Activated naive CD8-positive, alpha-beta T cell (primary cell): ENCODE measurements around the gene ZNF710.
A peak's percentile ranks its signal among the peaks of the same experiment; 100 is the strongest.

Source experiments
- H3K27ac Mint-ChIP-seq: one replicate; pipeline ENCODE4 v1.8.0; 2021; ENCODE audit warnings: mixed read lengths
- H3K27me3 Mint-ChIP-seq: one replicate; pipeline ENCODE4 v1.8.0; 2021; ENCODE audit warnings: mixed read lengths
- H3K36me3 Mint-ChIP-seq: one replicate; pipeline ENCODE4 v1.8.0; 2021; ENCODE audit warnings: mixed read lengths
- H3K4me1 Mint-ChIP-seq: one replicate; pipeline ENCODE4 v1.8.0; 2021; ENCODE audit warnings: low read depth, mixed read lengths
- H3K4me3 Mint-ChIP-seq: one replicate; pipeline ENCODE4 v1.8.0; 2021; ENCODE audit warnings: mild to moderate bottlenecking, mixed read lengths
- H3K9me3 Mint-ChIP-seq: one replicate; pipeline ENCODE4 v1.8.0; 2021; ENCODE audit warnings: low read depth, mixed read lengths

Gene ZNF710

DNA sequence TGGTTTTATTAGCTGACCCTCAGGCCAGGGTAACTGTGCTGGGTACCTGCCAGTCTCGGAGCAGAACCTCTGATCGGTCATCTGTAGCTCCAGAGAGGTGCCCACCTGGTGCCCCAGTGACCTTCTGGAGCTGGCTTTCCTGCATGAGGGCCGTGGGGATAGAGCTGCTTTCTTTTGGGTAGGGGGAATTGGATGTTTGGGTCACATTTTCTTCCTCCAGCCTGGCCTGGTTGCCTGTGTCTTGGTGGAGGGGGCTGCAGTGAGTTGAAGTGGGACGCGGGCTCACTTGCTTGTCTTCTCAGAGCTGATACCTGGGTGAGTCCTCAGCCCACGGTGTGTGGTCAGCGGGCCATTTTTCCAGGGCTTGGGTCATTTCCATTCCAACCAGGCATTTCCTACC, 2.6 kb downstream of the ZNF710 start:
- Mint-ChIP-seq H3K36me3 (no peaks in the 10 kb centered on the region), H3K27ac (peak overlapping the region; percentile 68), H3K4me1 (peaks cover 58% of the 10 kb centered on the region), H3K9me3 (no peaks in the 10 kb centered on the region), H3K4me3 (peak overlapping the region; percentile 55), H3K27me3 (no peaks in the 10 kb centered on the region)

DNA sequence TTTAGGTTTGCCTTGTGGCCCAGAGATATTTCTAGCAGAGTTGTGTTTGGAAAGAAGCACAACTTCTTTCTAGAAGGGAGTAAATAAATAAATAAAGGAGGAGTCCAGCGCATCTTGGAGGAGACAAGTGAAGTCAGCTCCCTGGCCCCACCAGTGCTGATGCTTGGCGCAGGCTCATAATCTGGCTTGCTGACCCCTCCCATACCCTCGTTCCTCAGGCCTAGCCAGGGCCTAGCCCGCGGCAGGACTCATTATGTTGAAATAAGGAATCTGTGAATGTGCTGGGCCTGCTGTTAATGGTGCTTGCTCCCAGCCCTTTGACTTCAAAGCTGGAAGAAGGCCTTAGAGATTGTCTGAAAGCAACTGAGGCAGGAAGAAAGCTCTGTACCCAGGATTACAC, 3.1 kb downstream of the ZNF710 start:
- H3K4me3 Mint-ChIP-seq, result peak overlapping the region; percentile 42

DNA sequence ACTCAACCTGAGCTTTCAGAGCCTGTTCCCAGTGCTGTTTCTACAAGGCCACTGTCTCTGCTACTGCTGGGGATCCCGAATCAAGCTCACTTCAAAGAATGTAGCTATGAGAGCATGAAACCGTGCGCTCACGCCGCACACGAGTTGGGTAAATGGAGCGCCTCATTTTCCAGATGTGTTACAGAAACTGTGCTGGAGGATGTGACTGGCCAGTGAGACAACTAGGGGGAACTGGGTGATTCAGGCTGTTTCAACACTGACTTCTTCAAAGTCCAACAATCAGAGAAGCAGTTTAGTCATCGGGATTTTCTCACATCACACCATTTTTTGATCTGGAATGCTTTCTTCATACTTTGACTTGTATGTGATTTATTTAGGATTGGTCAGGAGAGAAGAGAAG, 3.5 kb downstream of the ZNF710 start:
- peaks cover 58% of the 10 kb centered on the region for H3K4me1 Mint-ChIP-seq
- H3K27ac Mint-ChIP-seq, result peak overlapping the region; percentile 67
- no peaks in the 10 kb centered on the region for H3K27me3 Mint-ChIP-seq
- H3K4me3 Mint-ChIP-seq, result peak overlapping the region; percentile 42
- peaks cover under 1% of the 10 kb centered on the region for H3K36me3 Mint-ChIP-seq
- no peaks in the 10 kb centered on the region for H3K9me3 Mint-ChIP-seq

More for the DNA sequence above, 3.1 kb downstream of the ZNF710 start:
- no peaks in the 10 kb centered on the region for H3K36me3 Mint-ChIP-seq
- H3K4me1 Mint-ChIP-seq, result peaks cover 55% of the 10 kb centered on the region
- H3K9me3 Mint-ChIP-seq, result no peaks in the 10 kb centered on the region
- peak overlapping the region; percentile 67 for H3K27ac Mint-ChIP-seq
- H3K27me3 Mint-ChIP-seq, result no peaks in the 10 kb centered on the region

DNA sequence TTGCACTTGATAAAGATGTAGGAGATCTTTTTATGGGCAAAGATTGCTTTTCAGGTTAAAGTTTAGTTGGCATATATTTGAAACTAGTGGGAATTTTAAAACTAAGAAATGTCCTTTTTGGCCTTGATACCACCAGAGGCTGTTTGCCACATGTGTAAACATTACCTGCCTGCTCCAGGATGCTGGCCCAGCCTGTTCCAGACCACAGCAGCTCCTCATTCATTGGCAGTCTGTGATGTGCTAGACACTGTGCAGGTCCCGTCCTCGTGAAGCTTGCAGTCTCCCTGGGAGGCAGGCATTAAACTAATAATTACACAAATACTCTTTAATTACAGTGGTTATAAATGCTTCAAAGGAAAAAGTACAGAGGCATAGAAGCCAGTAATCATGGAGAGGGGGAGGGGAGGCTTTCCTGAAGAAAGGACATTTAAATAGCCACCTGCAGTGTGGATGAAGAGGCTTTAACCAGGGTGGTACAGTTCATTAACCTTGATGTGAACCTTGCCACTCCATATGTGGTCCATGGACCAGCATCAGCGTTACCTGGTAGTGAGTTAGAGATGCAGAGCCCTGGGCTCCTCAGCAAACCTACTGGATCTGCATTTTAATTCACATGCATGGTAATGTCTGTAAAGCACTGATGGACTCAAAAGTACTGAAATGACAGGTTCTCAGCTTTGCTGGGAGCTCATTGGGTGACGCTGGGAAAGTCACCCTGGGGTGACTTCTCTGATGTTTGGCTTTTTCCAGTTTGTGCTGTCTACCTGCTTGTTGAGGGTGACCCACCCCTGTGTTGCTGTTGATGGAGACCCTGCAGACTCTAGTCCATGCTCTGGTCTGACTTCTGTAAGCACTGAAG, 5.3 kb downstream of the ZNF710 start:
- Mint-ChIP-seq H3K36me3 (peaks cover 4% of the 10 kb centered on the region), H3K9me3 (peaks cover 2% of the 10 kb centered on the region), H3K4me1 (peaks cover 61% of the 10 kb centered on the region), H3K27me3 (no peaks in the 10 kb centered on the region), H3K4me3 (no peak overlapping the region), H3K27ac (no peak overlapping the region)

DNA sequence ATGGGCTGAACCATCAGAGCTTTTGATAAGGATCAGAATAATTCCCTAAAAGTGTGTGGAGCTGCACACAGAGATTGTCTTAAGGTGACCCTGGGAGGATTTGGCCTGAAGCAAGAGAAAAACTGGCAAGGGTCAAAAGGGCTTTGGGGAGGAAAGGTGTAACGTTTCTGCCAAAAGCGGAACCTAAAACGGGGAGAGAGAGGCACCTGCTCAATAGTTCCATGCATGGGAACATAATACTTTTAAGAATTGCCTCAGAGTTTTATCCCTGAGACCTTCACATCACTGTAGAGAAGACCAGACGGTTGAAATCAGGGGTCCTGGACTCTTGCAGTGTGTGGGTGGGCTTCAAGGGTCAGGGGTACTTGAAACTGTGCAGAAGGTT, 5.9 kb downstream of the ZNF710 start:
- peaks cover 61% of the 10 kb centered on the region for H3K4me1 Mint-ChIP-seq
- peaks cover 4% of the 10 kb centered on the region for H3K9me3 Mint-ChIP-seq
- H3K27me3 Mint-ChIP-seq, result no peaks in the 10 kb centered on the region
- H3K36me3 Mint-ChIP-seq, result peaks cover 4% of the 10 kb centered on the region
- H3K27ac Mint-ChIP-seq, result no peak overlapping the region
- H3K4me3 Mint-ChIP-seq, result no peak overlapping the region

DNA sequence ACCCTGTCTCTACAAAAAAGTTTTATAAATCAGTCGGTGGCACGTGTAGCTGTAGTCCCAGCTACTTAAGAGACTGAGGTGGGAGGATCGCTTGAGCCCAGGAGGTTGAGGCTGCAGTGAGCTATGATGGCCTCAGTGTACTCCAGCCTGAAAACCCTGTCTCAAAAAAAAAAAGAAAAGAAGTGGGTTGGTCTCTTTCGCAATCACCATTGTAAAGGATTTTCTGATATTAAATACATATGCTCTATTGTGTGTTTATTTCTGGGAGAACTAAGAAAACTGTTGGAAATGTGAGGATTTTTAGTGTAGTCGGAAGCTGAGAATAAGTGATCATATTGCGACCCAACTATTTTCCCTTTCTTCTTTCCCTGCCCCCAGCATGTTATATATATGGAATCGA, 7.5 kb downstream of the ZNF710 start:
- Mint-ChIP-seq H3K27me3 (no peaks in the 10 kb centered on the region), H3K4me3 (no peak overlapping the region), H3K27ac (no peak overlapping the region), H3K36me3 (peaks cover 4% of the 10 kb centered on the region), H3K4me1 (peaks cover 63% of the 10 kb centered on the region), H3K9me3 (peaks cover 4% of the 10 kb centered on the region)

DNA sequence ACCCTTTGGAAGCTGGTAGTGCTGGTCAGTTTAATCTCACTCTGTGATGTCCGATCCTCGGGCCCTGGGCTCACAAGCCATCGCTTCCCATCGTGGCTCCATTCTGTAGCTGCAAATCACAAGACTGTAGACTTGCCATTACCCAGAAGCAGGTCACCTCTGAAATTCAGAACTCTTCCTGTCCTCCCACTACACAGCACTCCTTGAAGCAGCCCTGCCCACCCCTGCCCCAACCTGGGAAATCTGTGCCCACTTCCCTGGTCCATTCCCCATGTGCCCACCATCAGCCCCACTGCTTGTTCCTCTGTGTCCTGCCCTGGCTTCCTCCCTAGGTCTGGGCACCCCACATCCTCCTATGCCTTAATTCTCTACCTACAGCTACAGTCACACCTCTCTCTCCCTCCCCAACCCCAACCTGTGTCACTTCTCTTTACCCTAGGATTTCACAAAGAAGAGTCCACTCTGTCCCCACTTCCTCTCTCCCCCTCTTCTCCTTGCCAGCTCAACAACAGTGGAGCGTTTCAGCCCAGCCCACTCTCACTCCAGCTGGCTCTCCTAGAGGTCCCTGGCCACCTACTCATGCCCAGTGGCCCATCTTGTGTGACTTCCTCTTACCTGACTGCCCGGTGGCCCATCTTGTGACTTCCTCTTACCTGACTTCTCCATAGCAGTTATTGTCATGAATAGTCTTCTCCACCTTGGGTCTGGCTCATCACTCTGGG, 8.3 kb downstream of the ZNF710 start:
- no peak overlapping the region for H3K27ac Mint-ChIP-seq
- H3K9me3 Mint-ChIP-seq, result peaks cover 4% of the 10 kb centered on the region
- H3K4me1 Mint-ChIP-seq, result peaks cover 62% of the 10 kb centered on the region
- no peak overlapping the region for H3K4me3 Mint-ChIP-seq
- H3K36me3 Mint-ChIP-seq, result peaks cover 4% of the 10 kb centered on the region
- H3K27me3 Mint-ChIP-seq, result no peaks in the 10 kb centered on the region

DNA sequence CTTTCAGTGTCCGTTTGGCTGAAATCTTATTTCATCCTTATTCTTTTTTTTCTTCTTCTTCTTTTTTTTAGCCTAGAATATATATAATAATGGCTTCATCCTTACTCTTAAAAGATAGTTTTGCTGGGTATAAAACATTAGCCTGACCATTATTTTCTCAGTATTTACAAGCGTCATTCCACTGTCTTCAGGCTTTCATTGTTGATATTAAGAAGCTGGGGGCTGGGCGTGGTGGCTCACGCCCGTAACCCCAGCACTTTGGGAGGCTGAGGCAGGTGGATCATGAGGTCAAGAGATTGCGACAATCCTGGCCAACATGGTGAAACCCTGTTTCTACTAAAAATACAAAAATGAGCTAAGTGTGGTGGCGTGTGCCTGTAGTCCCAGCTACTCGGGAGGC, 10.6 kb downstream of the ZNF710 start:
- peaks cover 4% of the 10 kb centered on the region for H3K36me3 Mint-ChIP-seq
- H3K9me3 Mint-ChIP-seq, result peaks cover 4% of the 10 kb centered on the region
- peaks cover 58% of the 10 kb centered on the region for H3K4me1 Mint-ChIP-seq
- H3K4me3 Mint-ChIP-seq, result no peak overlapping the region
- H3K27ac Mint-ChIP-seq, result no peak overlapping the region
- H3K27me3 Mint-ChIP-seq, result no peaks in the 10 kb centered on the region

DNA sequence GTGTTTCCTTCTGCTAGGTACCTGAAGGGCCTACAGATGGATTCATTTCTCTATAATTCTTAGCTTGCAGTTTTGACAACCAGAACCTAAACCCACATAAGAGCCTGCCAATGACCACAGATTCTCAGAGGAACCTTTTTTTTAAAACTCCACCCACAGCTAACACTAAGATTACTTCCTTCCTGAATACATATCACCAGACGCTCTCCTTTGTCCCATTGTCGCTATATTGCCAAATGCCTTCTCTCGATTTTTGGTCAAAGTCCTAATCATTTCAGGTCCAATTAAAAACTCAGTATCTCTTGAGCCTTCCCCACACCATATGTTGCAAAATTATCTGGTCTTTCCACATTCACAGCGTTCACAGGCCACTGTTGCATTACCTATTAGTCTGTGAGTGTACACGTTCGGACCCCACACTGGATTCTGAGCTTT, 12.4 kb downstream of the ZNF710 start:
- Mint-ChIP-seq H3K4me3 (peak overlapping the region; percentile 77), H3K27ac (peak overlapping the region; percentile 73), H3K9me3 (peaks cover 4% of the 10 kb centered on the region), H3K27me3 (no peaks in the 10 kb centered on the region), H3K36me3 (peaks cover 4% of the 10 kb centered on the region), H3K4me1 (peaks cover 55% of the 10 kb centered on the region)

DNA sequence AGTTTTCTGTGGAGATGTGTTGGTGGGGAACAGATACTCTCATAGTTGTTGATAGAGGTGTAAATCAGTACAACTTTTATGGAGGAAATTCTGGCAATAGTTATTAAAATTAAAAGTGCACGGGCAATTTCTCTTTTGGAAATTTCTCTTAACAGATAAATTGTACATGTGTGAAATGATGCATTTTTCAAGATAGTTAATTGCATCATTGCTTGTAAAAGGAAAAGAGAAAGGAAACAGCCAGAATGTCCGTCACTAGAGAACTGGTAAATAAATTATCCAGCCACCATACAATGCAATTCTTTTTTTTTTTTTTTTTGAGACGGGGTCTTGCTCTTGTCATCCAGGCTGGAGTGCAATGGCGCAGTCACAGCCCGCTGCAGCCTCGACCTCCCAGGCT, 14.2 kb downstream of the ZNF710 start:
- Mint-ChIP-seq H3K36me3 (no peaks in the 10 kb centered on the region), H3K4me3 (no peak overlapping the region), H3K27ac (no peak overlapping the region), H3K9me3 (peaks cover 4% of the 10 kb centered on the region), H3K27me3 (no peaks in the 10 kb centered on the region), H3K4me1 (peaks cover 45% of the 10 kb centered on the region)

DNA sequence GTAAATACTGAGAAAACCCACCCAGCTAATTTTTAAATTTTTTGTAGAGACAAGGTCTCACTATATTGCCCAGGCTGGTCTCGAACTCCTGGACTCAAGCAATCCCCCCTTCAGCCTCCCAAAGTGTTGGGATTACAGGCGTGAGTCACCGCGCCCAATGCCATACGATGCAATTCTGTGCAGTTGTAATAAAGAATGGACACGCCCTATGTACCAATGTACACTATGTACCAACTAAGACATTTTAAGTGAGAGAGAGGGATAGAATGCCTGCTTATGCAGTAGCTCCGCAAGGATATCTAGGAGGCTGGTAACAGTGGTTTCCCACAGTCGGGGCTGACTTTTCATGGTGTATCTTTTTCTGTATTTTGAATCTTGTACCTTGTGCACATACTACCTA, 14.6 kb downstream of the ZNF710 start:
- H3K27me3 Mint-ChIP-seq, result no peaks in the 10 kb centered on the region
- H3K4me3 Mint-ChIP-seq, result no peak overlapping the region
- no peak overlapping the region for H3K27ac Mint-ChIP-seq
- peaks cover 4% of the 10 kb centered on the region for H3K9me3 Mint-ChIP-seq
- H3K36me3 Mint-ChIP-seq, result no peaks in the 10 kb centered on the region
- peaks cover 45% of the 10 kb centered on the region for H3K4me1 Mint-ChIP-seq

DNA sequence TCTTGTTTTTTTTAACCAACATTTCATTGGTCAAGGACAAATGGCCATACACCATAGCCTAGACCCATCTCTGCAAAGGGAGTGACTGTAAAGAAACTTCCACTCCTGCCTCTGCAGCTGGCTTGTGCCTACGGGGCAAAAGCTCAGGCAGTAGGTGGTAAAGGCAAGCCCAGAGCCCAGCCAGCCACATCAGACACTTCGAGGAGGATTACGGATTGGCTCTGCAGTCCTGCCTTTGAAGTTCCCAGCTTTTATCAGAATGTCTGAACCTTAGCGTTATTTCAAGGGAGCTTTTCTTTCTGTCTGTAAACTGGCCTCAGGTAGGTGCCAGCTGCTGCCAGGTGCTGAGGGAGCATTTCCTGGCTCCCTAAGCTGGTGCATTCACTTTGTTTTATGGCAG, 15.6 kb downstream of the ZNF710 start:
- no peaks in the 10 kb centered on the region for H3K27me3 Mint-ChIP-seq
- H3K27ac Mint-ChIP-seq, result no peak overlapping the region
- no peaks in the 10 kb centered on the region for H3K36me3 Mint-ChIP-seq
- peaks cover 44% of the 10 kb centered on the region for H3K4me1 Mint-ChIP-seq
- H3K9me3 Mint-ChIP-seq, result no peaks in the 10 kb centered on the region
- no peak overlapping the region for H3K4me3 Mint-ChIP-seq

DNA sequence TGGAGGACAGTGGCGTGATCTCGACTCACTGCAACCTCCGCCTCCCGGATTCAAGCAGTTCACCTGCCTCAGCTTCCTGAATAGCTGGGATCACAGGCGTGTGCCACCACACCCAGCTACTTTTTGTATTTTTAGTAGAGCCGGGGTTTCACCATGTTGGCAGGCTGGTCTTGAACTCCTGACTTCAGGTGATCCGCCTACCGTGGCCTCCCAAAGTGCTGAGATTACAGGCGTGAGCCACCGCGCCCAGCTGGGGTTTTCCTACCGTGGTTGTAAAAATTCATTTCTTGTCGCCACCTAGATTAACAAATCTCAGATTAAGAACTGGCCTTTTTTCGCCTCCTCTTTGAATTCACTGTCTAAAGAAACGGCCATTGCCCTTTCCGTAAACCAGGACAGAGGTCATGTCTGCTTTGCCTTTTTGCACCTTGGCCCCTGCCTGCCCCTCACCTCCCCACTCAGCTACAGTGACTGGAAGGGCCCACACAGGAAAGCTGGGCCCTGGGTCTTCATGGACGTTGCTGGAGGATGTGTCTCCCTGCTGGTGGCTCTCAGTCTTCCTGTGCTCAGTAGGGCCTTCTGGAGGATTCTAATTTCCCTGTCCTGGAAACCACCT, 17.2 kb downstream of the ZNF710 start:
- Mint-ChIP-seq H3K27ac (no peak overlapping the region), H3K27me3 (no peaks in the 10 kb centered on the region), H3K9me3 (no peaks in the 10 kb centered on the region), H3K4me1 (peaks cover 37% of the 10 kb centered on the region), H3K4me3 (no peak overlapping the region), H3K36me3 (no peaks in the 10 kb centered on the region)

DNA sequence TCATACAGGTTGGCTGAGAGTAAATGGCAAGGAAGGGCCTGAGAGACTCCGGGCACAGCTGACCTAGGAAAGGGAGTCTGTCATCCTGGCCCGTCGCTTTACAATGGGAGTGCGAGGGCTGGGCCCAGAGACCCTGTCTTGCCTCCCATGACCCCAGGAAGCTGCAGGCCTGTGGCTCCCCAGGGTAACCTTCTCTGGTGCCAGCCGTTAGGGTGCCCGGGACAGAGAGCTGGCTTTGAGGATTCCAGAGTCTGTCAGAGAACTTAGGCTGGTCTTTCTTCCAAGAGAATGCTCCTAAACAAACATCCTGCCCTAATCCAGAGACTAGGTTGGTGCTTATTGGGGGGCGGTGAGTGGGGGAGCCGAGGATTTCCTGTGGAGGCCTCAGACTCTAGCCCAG, 18.5 kb downstream of the ZNF710 start:
- Mint-ChIP-seq H3K4me1 (peaks cover 32% of the 10 kb centered on the region), H3K27me3 (no peaks in the 10 kb centered on the region), H3K27ac (no peak overlapping the region), H3K4me3 (no peak overlapping the region), H3K9me3 (no peaks in the 10 kb centered on the region), H3K36me3 (no peaks in the 10 kb centered on the region)

DNA sequence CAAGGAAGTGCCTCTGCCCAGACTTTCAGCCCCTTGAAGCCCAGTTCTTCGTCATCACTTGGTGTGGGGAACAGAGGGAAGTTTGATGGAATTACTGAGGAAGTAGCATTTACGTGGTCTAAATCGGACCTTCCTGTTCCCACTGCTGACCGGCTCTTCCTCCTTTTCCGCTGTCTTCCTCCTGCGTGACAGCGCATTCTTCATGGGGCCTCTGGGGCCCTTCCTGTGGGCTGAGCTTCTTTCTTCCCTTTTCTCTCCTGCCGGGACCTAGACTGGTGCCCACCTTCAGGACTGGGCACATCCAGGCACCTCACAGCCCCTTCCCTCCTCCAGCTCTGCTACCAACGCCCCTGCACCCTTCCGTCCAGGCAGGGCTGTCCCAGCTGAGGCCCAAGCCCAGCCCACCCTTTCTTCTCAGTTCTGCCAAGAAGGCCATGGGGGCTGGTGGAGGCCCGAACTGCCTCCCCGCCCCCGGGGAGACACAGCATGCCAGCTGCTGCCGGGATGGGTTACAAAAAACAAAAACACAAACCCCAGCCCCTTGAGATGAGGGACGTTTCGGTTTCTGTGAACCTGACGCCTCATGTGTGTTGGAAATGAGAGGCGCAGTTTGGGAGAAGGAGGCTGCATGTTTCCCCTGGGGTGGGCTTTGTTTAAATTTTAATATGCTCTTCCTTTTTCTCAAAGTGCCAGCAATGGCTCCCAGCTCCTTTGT, 19.1 kb downstream of the ZNF710 start:
- no peak overlapping the region for H3K27ac Mint-ChIP-seq
- H3K36me3 Mint-ChIP-seq, result no peaks in the 10 kb centered on the region
- no peak overlapping the region for H3K4me3 Mint-ChIP-seq
- H3K4me1 Mint-ChIP-seq, result peaks cover 34% of the 10 kb centered on the region
- no peaks in the 10 kb centered on the region for H3K9me3 Mint-ChIP-seq
- H3K27me3 Mint-ChIP-seq, result no peaks in the 10 kb centered on the region
